ENCODE measurements around the gene HOXA11. TPM values are rescaled to one million over a fixed set of nuclear protein-coding genes. Genes with fewer than 3 reads are reported as not detected.

HOXA11 gene
- total RNA-seq, 4 donors from 2014 or later: 0.27 to 1.4 (median 1.0) TPM; not detected in 1

- TF ChIP-seq CTCF (IDR thresholded peaks at IDR 0.05): no peak
- no peak for TF ChIP-seq POLR2A (IDR thresholded peaks at IDR 0.05)
- intact Hi-C loops (cut with DNase I; ENCODE audit: low total_unique reads): no loop called here
- no peak overlapping the region for H3K4me3 ChIP-seq (ENCODE audit: low read depth, poor library complexity, severe bottlenecking)
- peak in 1 of 2 donors; percentile 71 for DNase-seq (ENCODE audit: low spot score in 2 of 2)
- 30 to 48% methylated on average over 13 to 37 of the region's 45 CpGs for WGBS, 2 donors
Measured at GRCh38 chr7:27220440-27220955, 35.5 kb upstream of the HOXA11 start.

- 72 to 82% methylated on average over 4 of the region's 4 CpGs for WGBS, 2 donors
- H3K4me3 ChIP-seq (ENCODE audit: low read depth, poor library complexity, severe bottlenecking): no peak overlapping the region
- DNase-seq (ENCODE audit: low spot score in 2 of 2): peak in 1 of 2 donors; percentile 52
- intact Hi-C loops (cut with DNase I; ENCODE audit: low total_unique reads): no loop called here
- no peak for TF ChIP-seq POLR2A (IDR thresholded peaks at IDR 0.05)
- TF ChIP-seq CTCF (IDR thresholded peaks at IDR 0.05): no peak
Measured at GRCh38 chr7:27219821-27220220, 34.8 kb upstream of the HOXA11 start.

- no peak for DNase-seq (ENCODE audit: low spot score in 2 of 2)
- TF ChIP-seq POLR2A (IDR thresholded peaks at IDR 0.05) (no peak), CTCF (IDR thresholded peaks at IDR 0.05) (no peak)
- H3K4me3 ChIP-seq (ENCODE audit: low read depth, poor library complexity, severe bottlenecking): no peak overlapping the region
- intact Hi-C loops (cut with DNase I; ENCODE audit: low total_unique reads): no loop called here
Measured at GRCh38 chr7:27217951-27218350, 32.9 kb upstream of the HOXA11 start.

GRCh38 chr7:27215356-27215755, 30.3 kb upstream of the HOXA11 start:
- TF ChIP-seq POLR2A (IDR thresholded peaks at IDR 0.05): no peak
- H3K4me3 ChIP-seq (ENCODE audit: low read depth, poor library complexity, severe bottlenecking): no peak overlapping the region
- WGBS, 2 donors: 87 to 90% methylated on average over 2 of the region's 2 CpGs
- intact Hi-C loops (cut with DNase I; ENCODE audit: low total_unique reads): no loop called here
- DNase-seq (ENCODE audit: low spot score in 2 of 2): peak in 1 of 2 donors; percentile 59

- TF ChIP-seq CTCF (IDR thresholded peaks at IDR 0.05): no peak
- TF ChIP-seq POLR2A (IDR thresholded peaks at IDR 0.05): no peak
- 68 to 71% methylated on average over 8 of the region's 8 CpGs for WGBS, 2 donors
- intact Hi-C loops (cut with DNase I; ENCODE audit: low total_unique reads): loop anchor here (5.0 kb wide), 1 partner anchor 363 kb away; no protein-coding TSS in a partner anchor
- DNase-seq (ENCODE audit: low spot score in 2 of 2): peak in 1 of 2 donors; percentile 67
- no peak overlapping the region for H3K4me3 ChIP-seq (ENCODE audit: low read depth, poor library complexity, severe bottlenecking)
Measured at GRCh38 chr7:27214239-27214950, 29.4 kb upstream of the HOXA11 start.

GRCh38 chr7:27213433-27214238, 28.6 kb upstream of the HOXA11 start:
- 65 to 77% methylated on average over 47 to 50 of the region's 50 CpGs for WGBS, 2 donors
- intact Hi-C loops (cut with DNase I; ENCODE audit: low total_unique reads): loop anchor here (5.0 kb wide), 1 partner anchor 364 kb away; no protein-coding TSS in a partner anchor
- H3K4me3 ChIP-seq (ENCODE audit: low read depth, poor library complexity, severe bottlenecking): no peak overlapping the region
- DNase-seq (ENCODE audit: low spot score in 2 of 2): peak in 1 of 2 donors; percentile 85
- TF ChIP-seq POLR2A (IDR thresholded peaks at IDR 0.05) (no peak), CTCF (IDR thresholded peaks at IDR 0.05) (no peak)
